NCI-H82 (cell line): ENCODE results near the gene CFAP92.

Experiments
- DNase-seq: peaks from one replicate; lab custom pipeline; 2025; lab: John Stamatoyannopoulos, UW

Gene CFAP92

DNA sequence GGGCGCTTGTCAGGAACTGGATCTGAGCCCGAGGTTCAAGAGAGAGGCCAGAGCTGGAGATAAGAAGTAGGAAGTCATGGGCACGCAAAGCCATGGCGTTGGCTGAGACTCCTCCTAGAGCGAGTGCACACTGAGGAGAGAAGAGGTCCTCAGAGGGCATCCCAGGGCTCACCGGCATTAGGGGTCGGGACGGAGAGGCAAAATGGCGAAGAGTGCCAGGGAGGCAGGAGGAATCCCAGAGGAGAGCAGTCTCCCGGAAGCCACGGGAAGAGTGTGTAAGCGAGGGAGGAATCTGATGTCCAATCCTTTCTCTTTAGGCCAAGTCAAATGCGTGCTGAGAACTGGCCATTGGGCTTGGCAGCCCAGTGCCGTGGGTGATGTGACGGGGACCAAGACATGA is 31.2 kb upstream of the CFAP92 start:
- DNase-seq, result no peak

DNA sequence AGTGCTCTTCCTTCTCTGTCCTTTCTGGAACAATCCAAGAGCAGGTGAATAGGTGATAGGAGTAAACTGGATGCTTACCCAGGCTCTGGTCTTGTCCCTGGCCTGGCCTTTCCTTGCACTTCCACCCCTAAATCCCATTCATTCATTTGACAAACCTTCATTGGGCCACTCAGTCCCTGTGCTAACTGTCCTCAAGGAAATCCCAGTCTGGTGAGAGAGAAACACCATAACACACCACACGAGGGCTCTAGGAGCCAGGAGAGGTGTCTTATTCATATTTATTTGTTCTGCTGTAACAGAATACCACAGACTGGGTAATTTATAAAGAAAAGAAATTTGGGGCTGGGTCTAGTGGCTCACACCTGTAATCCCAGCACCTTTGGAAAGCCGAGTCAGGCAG is 30.0 kb upstream of the CFAP92 start:
- peak; percentile 20 for DNase-seq

DNA sequence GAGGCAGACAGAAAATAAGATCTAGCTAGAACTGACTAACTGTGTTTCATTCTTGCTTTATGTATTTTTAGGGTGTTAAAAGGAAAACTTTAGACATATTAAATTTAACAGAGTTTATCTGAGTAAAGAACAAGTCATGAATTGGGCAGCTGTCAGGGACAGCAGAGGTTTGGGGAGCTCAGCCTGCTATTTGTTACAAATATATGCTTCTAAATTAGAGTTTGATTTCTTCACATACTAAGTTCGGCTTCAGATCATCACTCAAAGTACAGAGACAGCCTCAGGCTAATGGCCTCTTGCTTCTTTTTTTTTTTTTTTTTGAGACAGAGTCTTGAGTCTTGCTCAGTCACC is 29.1 kb upstream of the CFAP92 start:
- no peak for DNase-seq

DNA sequence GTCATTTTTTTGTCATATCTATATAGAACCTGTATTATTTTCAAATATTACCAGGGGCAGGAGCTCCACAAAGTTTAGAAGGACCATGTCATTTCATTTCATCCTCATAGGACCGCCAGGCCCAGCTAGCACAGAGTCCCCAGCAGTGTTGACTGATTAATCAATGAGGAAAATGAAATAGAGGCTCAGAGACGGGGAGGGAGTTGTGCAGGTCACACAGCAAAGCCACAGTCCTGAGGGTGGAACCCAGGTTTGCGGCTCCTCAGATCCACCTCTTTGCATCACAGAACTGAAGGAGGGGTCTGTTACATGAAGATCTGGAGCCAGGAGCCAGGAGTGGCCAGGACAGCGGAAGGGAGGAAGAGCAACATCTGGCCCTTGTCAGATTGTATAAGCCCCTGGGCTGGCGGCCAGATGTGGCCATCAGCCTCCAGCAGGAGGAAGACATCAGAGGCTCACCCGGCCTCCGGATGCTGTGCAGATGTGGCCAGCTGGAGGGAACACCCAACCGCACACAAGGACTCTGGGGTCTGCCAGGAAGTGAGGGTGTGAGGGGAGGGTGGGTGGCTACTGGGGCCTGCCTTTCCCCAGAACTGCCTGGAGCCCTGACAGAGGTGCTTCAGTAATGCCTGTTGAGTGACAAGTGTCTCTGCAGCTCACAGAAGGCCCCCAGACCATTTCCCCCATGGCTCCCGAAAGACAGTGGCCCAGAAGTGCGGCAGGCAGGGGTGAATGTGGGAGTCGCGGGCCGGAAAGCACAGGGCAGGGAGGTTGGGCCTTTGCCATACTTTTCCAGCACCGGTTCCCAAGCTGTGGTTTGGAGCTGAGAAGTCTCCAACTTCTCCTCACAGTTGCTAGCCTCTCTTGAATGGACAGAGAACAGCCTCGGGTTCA is 28.5 kb upstream of the CFAP92 start:
- DNase-seq, result no peak

DNA sequence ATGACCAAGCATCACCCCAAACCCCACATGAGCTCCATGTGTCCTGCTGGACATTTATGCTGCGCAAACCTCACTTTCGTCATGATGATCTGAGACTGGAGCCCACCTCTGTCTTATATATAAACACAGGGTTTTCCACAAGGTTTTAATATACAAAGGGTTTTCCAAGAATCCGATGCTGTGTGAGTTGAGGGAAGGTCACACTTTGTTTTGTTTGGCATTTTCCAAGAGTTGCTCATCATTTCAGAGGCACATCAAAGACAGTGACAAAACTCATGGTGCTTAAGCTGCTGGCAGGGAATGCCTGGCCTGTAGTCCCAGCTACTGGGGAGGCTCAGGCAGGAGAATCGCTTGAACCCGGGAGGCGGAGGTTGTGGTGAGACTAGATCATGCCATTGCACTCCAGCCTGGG is 27.3 kb upstream of the CFAP92 start:
- DNase-seq, result no peak

DNA sequence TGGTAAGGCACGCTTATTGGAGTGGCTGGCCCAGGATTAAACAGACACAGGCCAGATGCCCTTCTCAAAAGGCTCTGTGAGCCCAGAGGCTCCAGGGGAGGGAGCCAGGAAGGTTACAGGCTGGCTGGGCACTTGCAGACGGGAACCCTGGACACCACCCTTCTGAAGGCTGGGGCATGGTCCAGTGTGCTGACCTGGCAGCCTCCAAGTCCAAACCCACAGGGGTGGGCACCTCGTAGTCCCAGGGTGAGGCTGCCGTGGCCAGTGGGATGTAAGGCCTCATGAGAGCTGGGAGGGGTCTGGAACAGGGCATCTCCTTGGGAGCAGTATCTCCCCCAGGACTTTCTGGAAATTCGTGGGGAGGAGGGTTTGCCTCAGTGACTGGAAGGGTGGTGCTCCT is 26.8 kb upstream of the CFAP92 start:
- DNase-seq, result no peak

DNA sequence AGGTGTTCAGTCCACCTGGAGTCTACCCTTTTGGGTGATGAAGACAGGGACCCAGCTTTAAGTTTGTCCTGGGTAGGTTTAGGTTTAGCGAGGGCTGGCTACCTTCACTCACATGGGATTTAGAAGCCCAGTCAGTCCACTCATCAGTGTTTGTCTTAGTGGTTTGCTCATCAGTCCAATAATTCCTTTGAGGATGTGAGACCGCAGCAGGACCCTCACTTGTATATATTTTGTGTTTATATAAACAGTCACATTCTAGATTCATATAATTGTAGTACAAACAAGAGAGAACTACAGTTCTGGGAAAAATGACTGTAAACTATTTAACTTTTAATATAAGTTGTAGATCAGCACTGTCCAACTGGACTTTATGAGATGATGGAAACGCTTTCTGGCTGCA is 25.4 kb upstream of the CFAP92 start:
- DNase-seq, result no peak

DNA sequence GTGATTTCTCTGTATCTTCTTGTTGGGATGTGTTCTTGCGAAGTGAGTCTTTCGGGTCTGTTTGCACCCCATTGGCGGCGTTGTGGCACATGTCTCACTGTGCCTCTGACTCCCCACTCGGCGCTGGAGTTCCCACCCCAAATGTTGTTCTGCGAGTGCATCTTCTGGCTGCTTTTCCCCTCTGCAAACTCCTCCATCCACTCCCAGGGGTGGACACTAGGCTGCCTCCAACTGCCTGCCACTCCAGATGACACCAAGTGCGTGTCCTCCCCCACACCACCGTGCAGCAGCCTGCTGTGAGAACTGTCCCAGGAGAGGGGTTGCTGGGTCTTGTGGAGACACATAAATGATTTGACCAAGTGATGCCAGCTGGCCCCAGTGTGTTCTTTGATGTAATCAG is 24.9 kb upstream of the CFAP92 start:
- no peak for DNase-seq

DNA sequence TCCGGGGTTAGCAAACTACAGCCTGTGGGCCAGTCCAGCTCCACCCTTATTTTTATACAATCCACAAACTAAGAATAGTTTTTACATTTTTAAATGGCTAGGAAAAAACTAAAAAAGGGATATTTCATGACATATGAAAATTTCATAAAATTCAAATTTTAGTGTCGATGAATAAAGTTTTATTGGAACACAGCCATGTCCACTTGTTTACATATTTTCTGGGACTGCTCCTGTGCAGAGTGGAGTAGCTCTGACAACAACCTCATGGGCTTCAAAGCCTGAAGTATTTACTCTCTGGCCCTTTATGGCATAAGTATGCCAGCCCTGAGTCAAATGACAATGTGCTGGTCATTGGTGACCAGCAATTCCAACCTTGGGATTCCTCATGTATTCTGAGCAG is 24.4 kb upstream of the CFAP92 start:
- DNase-seq, result no peak

DNA sequence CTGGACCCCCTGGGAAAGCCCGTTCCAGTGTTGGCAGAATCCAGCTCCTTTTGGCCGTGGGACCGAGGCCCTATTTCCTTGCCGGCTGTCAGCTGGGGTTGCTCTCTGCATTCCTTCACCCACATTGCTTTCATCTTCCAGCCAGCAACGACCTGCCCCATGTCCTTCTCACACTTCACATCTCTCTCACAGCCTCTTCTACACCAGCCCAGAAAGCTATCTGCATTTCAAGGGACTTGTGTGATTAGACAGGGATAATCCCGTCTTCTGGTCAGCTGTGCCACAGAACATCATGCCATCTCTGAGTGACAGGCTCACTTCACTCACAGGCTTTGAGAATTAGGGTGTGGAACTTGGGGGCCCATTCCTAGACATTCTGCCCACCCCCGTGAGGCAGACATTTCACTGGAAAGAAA is 23.6 kb upstream of the CFAP92 start:
- peak; percentile 53 for DNase-seq

DNA sequence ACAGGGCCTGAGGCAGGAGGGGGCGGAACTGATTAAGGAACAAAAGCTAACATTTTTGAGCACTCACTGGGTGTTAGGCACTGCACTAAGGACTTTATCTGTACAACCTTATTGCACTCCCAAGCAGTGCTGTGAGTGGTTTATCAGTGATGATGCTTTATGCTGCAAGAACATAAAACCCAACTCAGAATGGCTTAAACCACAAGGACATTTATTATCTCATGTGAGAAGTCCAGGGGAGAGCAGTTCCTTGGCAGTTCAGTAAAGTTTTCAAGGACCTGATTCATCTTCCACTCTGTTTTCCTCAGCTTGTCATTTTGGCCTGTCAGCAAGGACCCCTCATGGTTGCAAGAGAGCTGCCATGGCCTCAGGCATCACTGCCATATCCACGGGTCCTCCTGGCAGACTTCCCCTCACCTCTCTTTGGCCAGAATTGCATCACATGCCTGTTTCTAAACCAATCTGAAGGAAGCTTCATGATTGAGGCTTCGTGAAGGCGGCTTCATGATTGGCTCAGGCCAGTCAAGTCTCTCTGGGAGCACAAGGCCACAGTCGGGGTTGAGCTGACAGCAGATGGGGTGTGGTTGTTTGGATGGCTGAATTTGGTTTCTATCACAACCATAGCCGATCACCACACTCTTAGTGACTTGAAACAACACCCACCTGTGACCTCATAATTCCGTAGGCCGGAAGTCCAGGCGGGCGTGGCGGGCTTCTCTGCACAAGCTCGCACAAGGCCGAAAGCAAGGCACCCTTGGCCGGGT is 23.0 kb upstream of the CFAP92 start:
- DNase-seq, result no peak

DNA sequence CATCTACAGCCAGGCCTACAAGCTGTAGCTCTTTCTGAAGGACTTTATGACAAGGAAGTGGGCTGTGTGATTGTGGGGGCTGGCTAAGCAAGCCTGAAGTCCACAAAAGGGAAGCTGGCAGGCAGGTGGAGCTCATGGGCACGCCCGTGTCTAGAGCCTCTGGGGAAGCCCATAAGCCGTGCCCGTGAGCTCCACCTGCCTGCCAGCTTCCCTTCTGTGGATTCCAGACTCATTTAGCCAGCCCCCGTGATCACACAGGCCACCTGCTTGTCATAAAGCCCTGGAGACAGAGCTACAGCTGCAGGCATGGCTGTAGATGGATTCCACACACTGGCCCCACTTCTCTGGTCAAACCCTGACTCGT is 22.5 kb upstream of the CFAP92 start:
- DNase-seq, result peak; percentile 26

DNA sequence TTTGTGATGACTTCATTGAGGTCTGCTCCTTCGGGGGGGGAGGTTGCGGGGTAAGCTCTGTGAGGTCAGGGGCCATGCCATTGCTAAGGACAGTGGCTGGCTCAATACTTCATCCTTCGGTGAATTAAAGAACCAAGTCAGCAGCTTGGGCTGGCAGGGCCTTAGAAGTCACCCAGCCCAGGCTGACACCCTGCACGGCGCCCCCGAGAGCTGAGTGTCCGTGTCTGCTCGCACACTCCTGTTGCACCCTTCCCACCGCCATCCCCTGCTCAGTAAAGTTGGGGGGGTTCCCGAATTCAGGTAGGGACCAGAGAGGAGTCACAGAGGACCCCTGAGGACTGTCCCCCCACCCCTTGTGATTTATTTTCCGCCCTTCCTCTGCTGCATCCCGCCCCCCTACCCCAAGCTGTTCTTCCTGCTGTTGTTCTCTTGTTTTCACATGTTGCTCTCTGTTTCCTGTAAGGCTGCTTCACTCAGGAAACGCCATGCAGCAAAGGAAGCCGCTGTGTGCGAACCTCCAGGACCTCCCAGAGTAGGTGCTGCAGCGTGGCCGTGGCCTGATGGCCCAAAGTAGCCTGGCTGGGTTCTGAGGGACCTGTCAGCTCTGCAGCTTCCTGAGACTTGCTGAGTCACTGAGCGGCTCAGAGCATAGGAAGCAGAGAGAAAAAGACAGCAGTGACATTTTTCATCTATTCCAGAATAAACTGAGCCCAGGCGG is 21.7 kb upstream of the CFAP92 start:
- no peak for DNase-seq

DNA sequence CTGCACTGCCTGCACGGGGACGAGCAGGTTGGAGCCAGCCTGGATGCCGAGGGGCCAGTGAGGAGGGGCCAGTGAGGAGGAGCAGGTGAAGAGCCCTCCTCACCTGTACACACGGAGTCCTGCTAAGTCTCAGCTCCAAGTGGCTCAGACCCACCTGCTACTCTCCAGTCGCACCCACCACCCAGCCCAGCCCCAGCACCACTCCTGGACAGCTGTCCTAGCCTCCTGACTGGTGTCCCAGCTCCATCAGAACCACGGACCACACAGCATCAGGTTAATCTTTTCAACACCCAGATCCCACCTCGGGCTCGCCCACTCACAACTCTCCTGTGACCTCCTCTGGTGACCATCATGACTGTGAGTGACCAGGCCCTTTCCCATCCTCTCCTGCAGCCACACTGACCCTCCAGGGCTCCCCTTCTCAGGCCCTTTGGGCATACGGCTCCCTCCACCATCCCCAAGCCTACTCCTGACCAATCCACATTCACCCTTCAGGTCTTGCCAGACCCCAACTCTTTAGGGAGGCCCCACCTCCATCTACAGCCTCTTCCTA is 21.0 kb upstream of the CFAP92 start:
- no peak for DNase-seq

DNA sequence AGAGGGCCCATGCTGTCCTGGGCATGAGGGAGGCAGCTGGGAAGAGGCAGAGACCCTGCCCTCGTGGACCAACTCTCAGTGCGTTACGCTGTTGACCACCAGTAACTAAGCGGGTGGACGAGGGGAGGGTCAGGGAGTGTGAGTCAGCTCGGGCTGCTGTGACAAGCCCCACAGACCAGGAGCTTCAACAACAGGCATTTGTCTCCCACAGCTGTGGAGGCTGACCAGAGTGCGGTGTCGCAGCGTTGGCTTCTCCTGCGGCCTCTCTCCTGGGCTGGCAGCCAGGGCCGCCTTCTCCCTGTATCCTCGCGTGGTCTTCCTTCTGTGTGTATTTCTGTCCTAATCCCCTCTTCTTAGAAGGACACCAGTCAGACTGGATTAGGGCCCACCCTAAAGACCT is 20.3 kb upstream of the CFAP92 start:
- DNase-seq, result peak; percentile 44

DNA sequence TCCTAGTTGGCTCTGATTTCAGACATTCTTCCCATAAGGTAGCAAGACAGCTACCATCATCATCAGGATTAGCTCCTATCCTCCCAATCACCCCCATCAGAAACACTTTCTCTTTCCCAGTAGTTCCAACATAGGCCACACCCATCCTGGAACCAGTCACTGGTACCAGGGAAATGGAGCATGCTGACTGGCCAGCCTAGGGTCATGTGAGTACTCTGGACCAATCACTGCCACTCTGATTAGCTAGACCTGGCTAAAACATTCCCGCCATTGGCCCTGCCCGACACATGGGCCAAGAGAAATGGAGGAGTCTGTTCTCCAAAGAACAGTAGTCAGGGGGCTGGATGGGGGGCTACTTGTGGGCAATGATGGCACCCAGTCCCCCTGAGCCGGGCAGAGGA is 19.6 kb upstream of the CFAP92 start:
- peak; percentile 36 for DNase-seq

DNA sequence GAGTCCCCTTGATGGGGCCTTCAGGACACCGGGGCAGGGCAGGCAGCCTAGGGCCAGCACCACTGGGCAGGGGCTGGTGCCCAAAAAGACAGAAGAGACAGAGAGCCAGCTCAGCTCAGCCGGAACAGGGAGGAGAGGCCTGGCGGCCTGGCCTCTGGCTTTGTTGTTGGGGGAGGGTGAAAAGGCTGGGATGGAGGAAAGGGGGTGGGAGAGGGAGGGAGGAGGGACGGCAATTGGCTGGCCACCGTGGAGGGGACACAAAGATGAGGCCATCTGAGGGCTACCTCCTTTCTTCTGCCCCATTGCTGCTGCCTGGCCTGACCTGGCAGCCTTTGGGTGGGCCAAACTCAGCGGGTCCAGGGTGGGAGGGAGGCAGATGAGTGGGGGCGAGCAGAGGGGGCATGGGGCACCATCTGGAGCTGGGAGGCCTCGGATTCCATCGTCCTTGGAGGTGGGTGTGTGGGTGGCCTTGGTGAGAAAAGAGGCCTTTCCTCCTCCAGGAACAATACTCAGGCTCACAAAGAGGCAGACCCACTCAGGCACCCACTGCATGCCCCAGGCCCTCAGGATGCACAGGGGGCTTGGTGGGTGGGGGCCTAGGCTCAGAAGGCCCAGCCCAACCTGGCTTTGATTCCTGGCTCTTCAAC is 16.6 kb upstream of the CFAP92 start:
- no peak for DNase-seq

DNA sequence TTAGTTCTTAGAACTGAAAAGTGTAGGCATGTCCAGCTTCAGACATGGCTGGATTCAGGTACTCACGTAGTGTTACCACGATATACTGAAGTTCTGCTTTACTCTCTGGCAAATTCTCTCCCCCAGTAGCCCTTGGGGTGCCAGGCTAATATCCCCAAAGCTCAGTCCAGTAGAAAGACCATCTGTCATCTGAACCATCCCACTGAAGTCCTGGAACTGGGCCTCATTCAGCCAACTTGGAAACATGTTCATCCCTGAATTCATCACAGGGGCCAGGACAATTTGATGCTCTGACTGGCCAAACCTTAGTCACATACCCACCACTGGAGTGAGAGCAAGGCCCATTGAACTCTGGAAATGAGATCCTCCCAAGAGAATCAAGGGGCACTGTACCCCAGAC is 15.4 kb upstream of the CFAP92 start:
- no peak for DNase-seq

DNA sequence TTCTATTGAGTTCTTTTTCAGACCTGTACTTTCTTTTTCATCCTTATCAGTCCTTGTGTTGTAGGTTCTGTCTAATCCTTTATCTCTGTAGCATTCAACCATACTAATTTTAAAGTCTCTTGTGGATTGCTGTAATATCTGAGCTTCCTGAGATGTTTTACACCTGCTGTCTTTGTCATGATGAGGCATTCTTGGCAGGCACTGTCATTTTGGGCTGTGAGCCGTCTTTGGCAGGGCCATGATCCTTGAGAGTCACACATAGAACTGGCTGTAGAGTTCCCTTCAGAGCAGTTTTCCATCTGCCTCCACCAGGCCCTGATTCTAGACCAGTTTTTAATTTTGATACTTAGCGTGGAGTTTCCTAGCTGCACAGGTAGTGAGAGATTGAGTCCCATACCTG is 13.9 kb upstream of the CFAP92 start:
- no peak for DNase-seq

DNA sequence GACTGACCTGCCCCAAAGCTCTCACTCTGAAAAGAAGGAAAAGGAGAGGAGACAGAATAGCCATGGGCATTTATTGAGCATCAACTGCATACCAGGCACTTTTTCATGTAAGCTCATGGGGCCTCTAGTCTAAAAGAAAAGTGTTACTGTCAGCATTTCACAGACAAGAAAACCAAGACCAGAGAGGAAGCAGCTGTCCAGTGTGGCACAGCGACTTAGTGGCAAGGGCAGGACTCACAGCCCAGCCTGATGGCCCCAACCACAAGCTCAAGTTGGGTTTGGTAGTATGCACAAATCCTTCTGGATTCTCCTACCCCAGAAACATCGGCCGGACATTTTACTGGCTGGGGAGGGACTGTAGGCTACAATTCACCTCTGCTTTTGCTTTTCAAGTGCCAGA is 13.0 kb upstream of the CFAP92 start:
- no peak for DNase-seq

DNA sequence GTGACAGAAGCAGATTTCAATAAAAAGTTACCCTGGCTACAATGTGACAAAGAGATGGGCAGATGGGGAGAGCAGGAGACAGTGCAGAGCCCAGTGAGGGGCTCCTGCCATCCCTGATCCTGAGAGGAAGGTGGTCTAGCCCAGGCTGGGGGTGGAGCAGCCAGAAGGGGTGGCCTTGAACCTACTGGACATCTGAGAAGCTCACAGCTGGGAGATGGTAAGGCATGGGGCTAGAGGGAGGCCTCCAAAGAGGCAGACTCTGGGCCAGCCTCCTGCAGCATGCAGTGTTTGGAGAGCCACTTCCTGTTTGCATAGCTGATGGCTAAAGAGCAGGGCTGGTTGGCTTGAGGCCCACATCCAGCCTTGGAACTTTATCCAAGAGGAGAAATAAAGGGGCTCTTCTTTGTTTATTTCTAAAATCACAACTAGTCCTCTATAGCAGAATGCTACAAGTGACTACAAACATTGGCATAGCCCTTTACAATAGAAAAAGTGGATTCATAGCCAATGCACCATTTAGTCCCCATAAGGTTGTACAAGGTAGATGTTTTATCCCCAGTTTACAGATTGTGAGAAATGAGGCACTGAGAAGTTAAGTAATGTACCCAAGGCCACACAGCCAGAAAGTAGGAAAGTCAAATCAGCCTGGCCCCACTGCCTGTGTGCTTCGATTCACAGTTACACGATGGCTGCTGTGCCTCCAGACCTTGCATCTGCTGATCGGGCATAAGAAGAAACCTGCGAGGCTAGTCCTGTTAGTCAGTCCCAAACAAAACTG is 11.8 kb upstream of the CFAP92 start:
- DNase-seq, result no peak
